D721Med (cell line): ENCODE data around the gene FAM117B.

Experiments
- DNase-seq: peaks from one replicate; pipeline ENCODE4 v3.0.0; 2011; ENCODE audit warnings: low spot score; ENCODE audit not compliant: insufficient read length
- FAIRE-seq: peaks from 2 replicates; lab custom pipeline; 2011; peaks lifted over from hg19 to GRCh38; lab: Jason Lieb, UNC
- TF ChIP-seq, protein P1 (sequence below): IDR thresholded peaks from 2 replicates; pipeline ENCODE4 v1.5.1; 2012; ENCODE audit warnings: mild to moderate bottlenecking, control low read depth; ENCODE audit not compliant: insufficient read depth; ENCODE audit errors: missing control alignments

The FAM117B gene

DNA sequence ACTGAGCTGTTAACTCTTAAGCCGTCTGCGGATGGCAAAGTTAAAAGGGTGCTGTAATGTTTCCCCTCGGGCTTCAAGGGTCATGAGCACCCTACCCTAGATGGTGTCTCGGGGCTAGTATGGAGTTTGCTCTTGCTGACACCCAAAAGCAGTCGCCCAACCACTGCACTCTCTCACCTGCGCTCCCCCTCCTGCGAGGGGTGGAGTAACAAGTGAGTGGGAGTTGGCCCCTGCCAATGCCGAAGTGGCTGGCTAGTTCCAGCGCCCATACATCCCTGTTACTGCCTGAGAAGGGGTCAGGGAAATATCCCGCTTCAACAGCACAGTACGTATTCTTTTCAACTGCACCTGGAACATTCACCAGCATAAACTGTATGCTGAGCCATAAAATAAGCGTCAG lies 47.5 kb downstream of the FAM117B start:
- DNase-seq (no peak), FAIRE-seq (no peak)
- TF ChIP-seq, protein P1, sequence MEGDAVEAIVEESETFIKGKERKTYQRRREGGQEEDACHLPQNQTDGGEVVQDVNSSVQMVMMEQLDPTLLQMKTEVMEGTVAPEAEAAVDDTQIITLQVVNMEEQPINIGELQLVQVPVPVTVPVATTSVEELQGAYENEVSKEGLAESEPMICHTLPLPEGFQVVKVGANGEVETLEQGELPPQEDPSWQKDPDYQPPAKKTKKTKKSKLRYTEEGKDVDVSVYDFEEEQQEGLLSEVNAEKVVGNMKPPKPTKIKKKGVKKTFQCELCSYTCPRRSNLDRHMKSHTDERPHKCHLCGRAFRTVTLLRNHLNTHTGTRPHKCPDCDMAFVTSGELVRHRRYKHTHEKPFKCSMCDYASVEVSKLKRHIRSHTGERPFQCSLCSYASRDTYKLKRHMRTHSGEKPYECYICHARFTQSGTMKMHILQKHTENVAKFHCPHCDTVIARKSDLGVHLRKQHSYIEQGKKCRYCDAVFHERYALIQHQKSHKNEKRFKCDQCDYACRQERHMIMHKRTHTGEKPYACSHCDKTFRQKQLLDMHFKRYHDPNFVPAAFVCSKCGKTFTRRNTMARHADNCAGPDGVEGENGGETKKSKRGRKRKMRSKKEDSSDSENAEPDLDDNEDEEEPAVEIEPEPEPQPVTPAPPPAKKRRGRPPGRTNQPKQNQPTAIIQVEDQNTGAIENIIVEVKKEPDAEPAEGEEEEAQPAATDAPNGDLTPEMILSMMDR, result no peak

DNA sequence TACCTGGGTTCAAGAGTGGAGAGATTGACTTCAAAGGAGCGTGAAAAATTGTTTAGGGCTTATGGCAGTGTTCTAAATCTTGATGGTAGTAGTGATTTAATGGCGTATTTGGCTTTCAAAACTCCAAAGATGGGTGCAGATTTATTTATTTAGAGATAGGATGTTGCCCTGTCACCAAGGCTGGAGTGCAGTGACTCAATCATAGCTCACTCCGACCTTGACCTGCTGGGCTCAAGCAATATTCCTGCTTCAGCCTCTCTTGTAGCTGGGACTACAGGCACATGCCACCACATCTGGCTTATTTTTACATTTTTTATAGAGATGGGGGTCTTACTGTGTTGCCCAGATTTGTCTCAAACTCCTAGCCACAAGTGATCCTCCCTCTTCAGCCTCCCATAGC lies 52.5 kb downstream of the FAM117B start:
- DNase-seq, result no peak
- TF ChIP-seq, protein P1, result no peak
- no peak for FAIRE-seq

DNA sequence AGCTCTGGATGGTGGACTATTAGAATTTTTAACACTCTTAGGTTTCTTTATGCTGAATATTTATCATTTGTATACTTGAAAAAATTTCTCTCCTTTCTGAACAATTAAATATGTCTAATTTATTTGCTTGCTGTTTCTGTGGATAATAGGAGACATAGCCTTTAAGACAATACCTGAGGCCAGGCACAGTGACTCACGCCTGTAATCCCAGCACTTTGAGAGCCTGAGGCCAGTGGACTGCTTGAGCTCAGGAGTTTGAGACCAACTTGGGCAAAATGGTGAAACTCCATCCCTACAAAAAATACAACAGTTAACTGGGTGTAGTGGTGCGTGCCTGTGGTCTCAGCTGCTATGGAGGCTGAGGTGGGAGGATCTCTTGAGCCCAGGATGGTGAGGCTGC lies 54.7 kb downstream of the FAM117B start:
- TF ChIP-seq, protein P1, result no peak
- DNase-seq (no peak), FAIRE-seq (no peak)

DNA sequence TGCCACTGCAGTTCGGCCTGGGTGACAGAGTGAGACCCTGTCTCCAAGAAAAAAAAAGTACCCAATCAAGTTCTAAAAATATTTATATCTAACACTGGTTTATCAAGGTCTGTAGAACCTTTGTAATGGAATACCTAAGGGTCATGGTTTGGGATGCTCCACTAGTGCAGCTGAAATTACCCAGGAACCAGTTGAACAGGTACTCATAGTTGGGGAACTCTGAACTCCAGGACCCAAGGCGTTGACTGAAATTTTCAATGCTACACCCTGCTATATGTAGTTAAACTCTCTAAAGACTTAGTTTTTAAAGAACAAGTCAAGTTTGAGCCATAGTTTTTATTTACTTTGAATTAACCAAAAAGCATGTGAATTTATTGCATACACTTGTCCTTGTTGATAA lies 55.1 kb downstream of the FAM117B start:
- TF ChIP-seq, protein P1, result no peak
- FAIRE-seq (no peak), DNase-seq (no peak)

DNA sequence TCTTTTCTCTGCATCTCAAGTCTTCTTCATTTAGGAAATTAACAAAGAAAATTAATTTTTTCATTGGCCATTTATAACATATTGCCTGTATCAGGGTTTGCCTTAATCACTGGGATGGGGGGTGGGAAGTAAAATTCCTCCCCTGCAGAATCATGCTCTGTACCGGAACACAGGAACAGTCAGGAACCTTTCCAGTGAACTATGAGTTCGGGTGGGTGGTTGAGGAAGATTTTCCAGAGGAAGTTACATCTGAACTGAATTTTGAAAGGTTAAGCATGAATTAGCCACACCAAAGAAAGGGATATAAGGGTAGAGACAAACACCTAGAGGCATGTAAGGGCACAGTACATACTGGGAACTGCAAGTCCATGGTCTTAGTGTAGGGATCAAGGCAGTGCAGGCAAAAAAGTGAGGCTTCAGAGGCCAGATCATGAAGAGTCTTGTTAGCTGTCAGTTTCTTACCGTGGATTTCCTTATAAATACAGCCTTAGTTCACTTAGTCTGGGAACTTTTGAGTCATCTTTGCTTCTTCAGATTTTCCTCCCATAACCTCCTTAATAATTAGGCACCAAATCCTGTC lies 55.6 kb downstream of the FAM117B start:
- TF ChIP-seq, protein P1, result no peak
- DNase-seq (no peak), FAIRE-seq (no peak)

DNA sequence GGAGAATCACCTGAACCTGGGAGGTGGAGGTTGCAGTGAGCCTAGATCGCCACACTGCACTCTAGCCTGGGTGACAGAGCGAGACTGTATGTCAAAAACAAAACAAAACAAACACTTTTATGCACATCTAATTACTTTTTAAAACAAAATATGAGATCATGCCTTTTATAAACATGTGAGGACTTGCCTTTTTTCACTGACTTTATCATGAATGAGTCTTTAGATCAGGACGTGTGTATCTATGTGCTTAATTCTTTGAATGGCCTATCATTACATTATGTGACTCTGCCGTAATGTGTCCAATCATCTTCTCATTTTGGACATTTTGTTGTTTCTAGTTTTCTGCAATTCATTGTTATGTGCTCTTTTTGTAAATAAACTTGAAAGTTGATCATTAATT lies 58.7 kb downstream of the FAM117B start:
- TF ChIP-seq, protein P1, result no peak
- FAIRE-seq (peak; percentile 71), DNase-seq (no peak)

DNA sequence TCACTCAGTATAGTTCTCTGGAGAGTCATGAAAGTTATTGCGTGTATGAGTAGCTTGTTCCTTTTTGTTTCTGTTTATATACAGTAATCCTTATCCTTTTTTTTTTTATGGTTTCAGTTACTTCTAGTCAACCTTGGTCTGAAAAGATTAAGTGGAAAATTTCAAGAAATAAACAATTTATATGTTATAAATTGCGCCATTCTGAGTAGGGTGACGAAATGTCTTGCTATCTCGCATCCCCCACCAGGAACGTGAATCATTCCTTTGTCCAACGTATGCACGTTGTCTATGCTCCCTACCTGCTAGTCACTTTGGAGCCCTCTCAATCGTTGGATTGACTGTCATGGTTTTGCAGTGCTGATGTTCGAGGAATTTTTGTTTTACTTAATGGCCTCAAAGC lies 60.4 kb downstream of the FAM117B start:
- DNase-seq (no peak), FAIRE-seq (no peak)
- TF ChIP-seq, protein P1, result no peak
